Activated CD8-positive, alpha-beta T cell treated with anti-CD3 and anti-CD28 coated beads for 36 hours (primary cell): ENCODE results near the gene EPHA3. TPM values are rescaled to one million over a fixed set of nuclear protein-coding genes. Genes with fewer than 3 reads are reported as not detected.

Source experiments
- ATAC-seq: fragments of 200-7000 bp; cut with Tn5 transposase; one replicate; pipeline ENCODE4 v1.10.0; 2021; ENCODE audit warnings: mild to moderate bottlenecking, moderate library complexity
- CTCF ChIA-PET: fragments of 350-600 bp; sonication (Branson Sonifier 250); formaldehyde crosslinking; loops from one replicate; lab custom pipeline; 2021; ENCODE audit warnings: antibody characterized with exemption; lab: Charles Lee
- POLR2A ChIA-PET: fragments of 350-600 bp; sonication (Branson Sonifier 250); formaldehyde crosslinking; loops from one replicate; lab custom pipeline; 2021; ENCODE audit warnings: antibody characterized with exemption; lab: Charles Lee
- DNase-seq: peaks from one replicate; pipeline ENCODE4 v3.0.0-alpha.2; 2020
- H3K27ac Mint-ChIP-seq: one replicate; pipeline ENCODE4 v1.8.0; 2021; ENCODE audit warnings: mild to moderate bottlenecking, mixed read lengths
- H3K27me3 Mint-ChIP-seq: one replicate; pipeline ENCODE4 v1.8.0; 2021; ENCODE audit warnings: mixed read lengths
- H3K36me3 Mint-ChIP-seq: one replicate; pipeline ENCODE4 v1.8.0; 2021; ENCODE audit warnings: low read depth, mixed read lengths
- H3K4me1 Mint-ChIP-seq: one replicate; pipeline ENCODE4 v1.8.0; 2021; ENCODE audit warnings: low read depth, mixed read lengths
- H3K4me3 Mint-ChIP-seq: one replicate; pipeline ENCODE4 v1.8.0; 2021; ENCODE audit warnings: mild to moderate bottlenecking, moderate library complexity, mixed read lengths
- H3K9me3 Mint-ChIP-seq: one replicate; pipeline ENCODE4 v1.8.0; 2021; ENCODE audit warnings: mixed read lengths
- CTCF ChIP-seq: fragments of 200-600 bp; IDR thresholded peaks from one replicate; pipeline ENCODE4 v1.8.0; 2022; ENCODE audit warnings: antibody characterized with exemption, mild to moderate bottlenecking
- intact Hi-C: fragments of 100-400 bp; cut with micrococcal nuclease; formaldehyde crosslinking; loops from one replicate; pipeline ENCODE4 v1.10.0; 2022
- total RNA-seq, 2 experiments: library from RNA; stranded (reverse); gene quantifications; one replicate each; pipeline ENCODE4 v1.2.3, GENCODE V29; 2021

EPHA3 gene
- total RNA-seq, 2 experiments from 2014 or later = not detected

- ATAC-seq = no peak
- Mint-ChIP-seq H3K9me3 (peaks cover 5% of the 10 kb centered on the region), H3K4me1 (no peaks in the 10 kb centered on the region), H3K36me3 (no peaks in the 10 kb centered on the region), H3K27me3 (no peaks in the 10 kb centered on the region), H3K27ac (no peak overlapping the region), H3K4me3 (no peak overlapping the region)
- POLR2A ChIA-PET = no interaction called here
- DNase-seq = no peak
- intact Hi-C loops = no loop called here
- CTCF ChIA-PET = no interaction called here
- TF ChIP-seq CTCF = no peak
Observed at GRCh38 chr3:89157575-89157974, 50.2 kb downstream of the EPHA3 start.

DNA sequence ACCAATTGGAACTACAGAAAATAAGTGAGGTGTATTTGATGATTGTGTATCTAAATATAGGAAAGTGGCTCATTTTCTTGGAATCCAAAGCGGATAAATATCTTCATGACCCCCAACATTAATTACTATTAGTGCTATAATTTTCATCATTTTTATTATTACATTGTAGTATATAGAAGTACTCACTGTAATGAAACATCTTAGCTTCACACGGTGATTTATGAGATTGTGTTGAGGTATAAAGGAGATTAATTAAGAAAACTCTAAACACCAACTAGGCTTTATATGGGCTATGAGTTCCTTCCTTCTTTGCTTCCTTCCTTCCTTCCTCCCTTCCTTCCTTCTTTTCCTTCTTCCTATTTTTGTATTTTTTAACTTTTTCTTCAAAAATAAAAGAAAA, 52.2 kb downstream of the EPHA3 start:
- Mint-ChIP-seq H3K27ac (no peak overlapping the region), H3K27me3 (no peaks in the 10 kb centered on the region), H3K9me3 (peaks cover 2% of the 10 kb centered on the region), H3K36me3 (no peaks in the 10 kb centered on the region), H3K4me1 (no peaks in the 10 kb centered on the region), H3K4me3 (no peak overlapping the region)
- ATAC-seq (no peak), DNase-seq (no peak)
- intact Hi-C loops = no loop called here
- no peak for TF ChIP-seq CTCF
- POLR2A ChIA-PET = no interaction called here
- CTCF ChIA-PET = no interaction called here

DNA sequence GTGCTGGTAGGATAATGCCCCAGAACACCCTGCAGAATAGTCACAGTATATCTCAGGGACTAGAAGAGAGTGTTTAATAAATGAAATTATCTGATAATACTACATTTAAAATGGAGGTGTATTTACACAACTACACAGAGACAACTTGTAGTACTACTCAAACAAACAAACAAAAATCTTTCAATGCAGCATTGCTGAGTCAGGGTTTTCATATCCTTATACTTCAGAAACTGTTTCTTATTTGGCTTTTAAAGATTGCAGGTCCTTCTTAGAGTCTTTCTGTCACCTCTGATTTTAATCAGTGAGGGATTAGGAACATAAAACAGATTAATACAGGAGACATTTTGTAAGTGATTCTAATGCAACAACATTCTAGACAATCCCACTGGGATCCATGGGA, 57.4 kb downstream of the EPHA3 start:
- intact Hi-C loops = no loop called here
- CTCF ChIA-PET = no interaction called here

GRCh38 chr3:89165636-89166263, 58.3 kb downstream of the EPHA3 start:
- H3K4me1 Mint-ChIP-seq = no peaks in the 10 kb centered on the region
- POLR2A ChIA-PET = no interaction called here

More for the DNA sequence above, 57.4 kb downstream of the EPHA3 start:
- POLR2A ChIA-PET = no interaction called here
- TF ChIP-seq CTCF = no peak
- no peak overlapping the region for H3K27ac Mint-ChIP-seq
- no peak for ATAC-seq
- H3K27me3 Mint-ChIP-seq = no peaks in the 10 kb centered on the region
- H3K9me3 Mint-ChIP-seq = peaks cover 3% of the 10 kb centered on the region
- DNase-seq = no peak
- no peaks in the 10 kb centered on the region for H3K4me1 Mint-ChIP-seq
- H3K36me3 Mint-ChIP-seq = no peaks in the 10 kb centered on the region
- no peak overlapping the region for H3K4me3 Mint-ChIP-seq

More at GRCh38 chr3:89165636-89166263, 58.3 kb downstream of the EPHA3 start:
- DNase-seq (no peak), ATAC-seq (no peak)
- Mint-ChIP-seq H3K9me3 (peaks cover 3% of the 10 kb centered on the region), H3K4me3 (no peak overlapping the region), H3K36me3 (no peaks in the 10 kb centered on the region), H3K27ac (no peak overlapping the region), H3K27me3 (no peaks in the 10 kb centered on the region)
- no peak for TF ChIP-seq CTCF
- CTCF ChIA-PET = no interaction called here
- intact Hi-C loops = no loop called here
